HepG2 (cell line): ENCODE data around the gene M1AP. TPM values are rescaled to one million over a fixed set of nuclear protein-coding genes. Genes with fewer than 3 reads are reported as not detected.

Experiments used
- EEA1 ChIP-seq: sonication (generic); formaldehyde crosslinking; IDR thresholded peaks from 2 replicates; pipeline ENCODE4 v1.5.1; 2020; ENCODE audit warnings: mild to moderate bottlenecking, missing genetic modification reagents, borderline replicate concordance
- ELF3 ChIP-seq: IDR thresholded peaks from 2 replicates; pipeline ENCODE4 v1.6.1; 2016; ENCODE audit warnings: missing genetic modification reagents, missing compliant biosample characterization
- SRY ChIP-seq: sonication (generic); formaldehyde crosslinking; IDR thresholded peaks from 2 replicates; pipeline ENCODE4 v1.8.0; 2022; ENCODE audit warnings: mild to moderate bottlenecking, missing genetic modification reagents
- TEAD2 ChIP-seq: sonication (generic); formaldehyde crosslinking; IDR thresholded peaks from 2 replicates; pipeline ENCODE4 v1.9.0; 2021; ENCODE audit warnings: missing genetic modification reagents
- ZNF251 ChIP-seq: sonication (generic); formaldehyde crosslinking; IDR thresholded peaks from 2 replicates; pipeline ENCODE4 v1.9.0; 2021; ENCODE audit warnings: mild to moderate bottlenecking, missing genetic modification reagents
- ZNF788 ChIP-seq: sonication (generic); formaldehyde crosslinking; IDR thresholded peaks from 2 replicates; pipeline ENCODE4 v1.5.0; 2020; ENCODE audit warnings: mild to moderate bottlenecking, missing genetic modification reagents, borderline replicate concordance
- polyA plus RNA-seq, 8 experiments: library from polyadenylated mRNA; depleted of rRNA in 3 of 8; stranded (reverse) in 7 of 8; unstranded in 1 of 8; fragments of >200 nt; fragmentation: Illumina TruSeq in 4 of 8; extraction: Trizol in 4 of 8; gene quantifications; 2 replicates each; pipeline versions ENCODE4 v1.2.1 to v1.2.3, GENCODE V29; 2011 to 2016; ENCODE audit warnings: low read depth in 4 of 8, missing spikeins in 1 of 8, mixed read lengths in 1 of 8; ENCODE audit not compliant: insufficient read depth in 1 of 8
- total RNA-seq, 5 experiments: library from RNA; depleted of rRNA; stranded (reverse); fragments of >200 nt; fragmentation: Illumina TruSeq; extraction: Trizol; gene quantifications; 2 replicates each; pipeline ENCODE4 v1.2.3, GENCODE V29; 2016; ENCODE audit warnings: low read depth in 1 of 5
- TF ChIP-seq, protein P1 (sequence below): sonication (generic); formaldehyde crosslinking; IDR thresholded peaks from 2 replicates; pipeline ENCODE4 v1.5.0; 2020; ENCODE audit warnings: missing genetic modification reagents
- TF ChIP-seq, protein P2 (sequence below): sonication (generic); formaldehyde crosslinking; IDR thresholded peaks from 2 replicates; pipeline ENCODE4 v1.5.0; 2020; ENCODE audit warnings: mild to moderate bottlenecking, missing genetic modification reagents, borderline replicate concordance
- TF ChIP-seq, protein P3 (sequence below), 2 experiments: fragments of 450-650 bp in 1 of 2; sonication (generic) in 1 of 2; formaldehyde crosslinking in 1 of 2; IDR thresholded peaks; 2 replicates each; pipeline versions ENCODE4 v1.6.1 to v1.8.0; 2016 to 2022; ENCODE audit warnings: antibody characterized with exemption in 1 of 2, mild to moderate bottlenecking in 1 of 2, missing genetic modification reagents in 1 of 2

The M1AP gene
- total and polyA plus RNA-seq, 2 of the 13 experiments (the other 11 are each of a cell fraction or from before 2014, with no cell fraction given) = not detected

GRCh38 chr2:74653985-74654882 lies 6.1 kb upstream of the M1AP start, which contains the start of gene SEMA4F (continued):
- TF ChIP-seq, protein P1, sequence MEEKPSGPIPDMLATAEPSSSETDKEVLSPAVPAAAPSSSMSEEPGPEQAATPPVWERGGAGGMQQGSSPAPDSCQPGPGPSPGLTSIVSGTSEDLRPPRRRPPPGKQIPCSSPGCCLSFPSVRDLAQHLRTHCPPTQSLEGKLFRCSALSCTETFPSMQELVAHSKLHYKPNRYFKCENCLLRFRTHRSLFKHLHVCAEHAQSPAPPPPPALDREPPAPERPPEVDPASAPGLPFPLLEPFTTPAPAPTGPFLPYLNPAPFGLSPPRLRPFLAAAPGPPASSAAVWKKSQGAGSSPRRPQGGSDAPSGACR = peak; percentile 82; the same call in 1 of the 2 replicates
- TF ChIP-seq ELF3 (CRISPR knock-in tag) (0 out of 2 replicates have a peak, but pooled peaks have one; percentile 19), EEA1 (CRISPR knock-in tag) (peak; percentile 83; the same call in 1 of the 2 replicates), ZNF788 (CRISPR knock-in tag) (peak; percentile 51), SRY (0 out of 2 replicates have a peak, but pooled peaks have one; percentile 5), ZNF251 (CRISPR knock-in tag) (0 out of 2 replicates have a peak, but pooled peaks have one; percentile 72), TEAD2 (no peak)
- TF ChIP-seq, protein P2, sequence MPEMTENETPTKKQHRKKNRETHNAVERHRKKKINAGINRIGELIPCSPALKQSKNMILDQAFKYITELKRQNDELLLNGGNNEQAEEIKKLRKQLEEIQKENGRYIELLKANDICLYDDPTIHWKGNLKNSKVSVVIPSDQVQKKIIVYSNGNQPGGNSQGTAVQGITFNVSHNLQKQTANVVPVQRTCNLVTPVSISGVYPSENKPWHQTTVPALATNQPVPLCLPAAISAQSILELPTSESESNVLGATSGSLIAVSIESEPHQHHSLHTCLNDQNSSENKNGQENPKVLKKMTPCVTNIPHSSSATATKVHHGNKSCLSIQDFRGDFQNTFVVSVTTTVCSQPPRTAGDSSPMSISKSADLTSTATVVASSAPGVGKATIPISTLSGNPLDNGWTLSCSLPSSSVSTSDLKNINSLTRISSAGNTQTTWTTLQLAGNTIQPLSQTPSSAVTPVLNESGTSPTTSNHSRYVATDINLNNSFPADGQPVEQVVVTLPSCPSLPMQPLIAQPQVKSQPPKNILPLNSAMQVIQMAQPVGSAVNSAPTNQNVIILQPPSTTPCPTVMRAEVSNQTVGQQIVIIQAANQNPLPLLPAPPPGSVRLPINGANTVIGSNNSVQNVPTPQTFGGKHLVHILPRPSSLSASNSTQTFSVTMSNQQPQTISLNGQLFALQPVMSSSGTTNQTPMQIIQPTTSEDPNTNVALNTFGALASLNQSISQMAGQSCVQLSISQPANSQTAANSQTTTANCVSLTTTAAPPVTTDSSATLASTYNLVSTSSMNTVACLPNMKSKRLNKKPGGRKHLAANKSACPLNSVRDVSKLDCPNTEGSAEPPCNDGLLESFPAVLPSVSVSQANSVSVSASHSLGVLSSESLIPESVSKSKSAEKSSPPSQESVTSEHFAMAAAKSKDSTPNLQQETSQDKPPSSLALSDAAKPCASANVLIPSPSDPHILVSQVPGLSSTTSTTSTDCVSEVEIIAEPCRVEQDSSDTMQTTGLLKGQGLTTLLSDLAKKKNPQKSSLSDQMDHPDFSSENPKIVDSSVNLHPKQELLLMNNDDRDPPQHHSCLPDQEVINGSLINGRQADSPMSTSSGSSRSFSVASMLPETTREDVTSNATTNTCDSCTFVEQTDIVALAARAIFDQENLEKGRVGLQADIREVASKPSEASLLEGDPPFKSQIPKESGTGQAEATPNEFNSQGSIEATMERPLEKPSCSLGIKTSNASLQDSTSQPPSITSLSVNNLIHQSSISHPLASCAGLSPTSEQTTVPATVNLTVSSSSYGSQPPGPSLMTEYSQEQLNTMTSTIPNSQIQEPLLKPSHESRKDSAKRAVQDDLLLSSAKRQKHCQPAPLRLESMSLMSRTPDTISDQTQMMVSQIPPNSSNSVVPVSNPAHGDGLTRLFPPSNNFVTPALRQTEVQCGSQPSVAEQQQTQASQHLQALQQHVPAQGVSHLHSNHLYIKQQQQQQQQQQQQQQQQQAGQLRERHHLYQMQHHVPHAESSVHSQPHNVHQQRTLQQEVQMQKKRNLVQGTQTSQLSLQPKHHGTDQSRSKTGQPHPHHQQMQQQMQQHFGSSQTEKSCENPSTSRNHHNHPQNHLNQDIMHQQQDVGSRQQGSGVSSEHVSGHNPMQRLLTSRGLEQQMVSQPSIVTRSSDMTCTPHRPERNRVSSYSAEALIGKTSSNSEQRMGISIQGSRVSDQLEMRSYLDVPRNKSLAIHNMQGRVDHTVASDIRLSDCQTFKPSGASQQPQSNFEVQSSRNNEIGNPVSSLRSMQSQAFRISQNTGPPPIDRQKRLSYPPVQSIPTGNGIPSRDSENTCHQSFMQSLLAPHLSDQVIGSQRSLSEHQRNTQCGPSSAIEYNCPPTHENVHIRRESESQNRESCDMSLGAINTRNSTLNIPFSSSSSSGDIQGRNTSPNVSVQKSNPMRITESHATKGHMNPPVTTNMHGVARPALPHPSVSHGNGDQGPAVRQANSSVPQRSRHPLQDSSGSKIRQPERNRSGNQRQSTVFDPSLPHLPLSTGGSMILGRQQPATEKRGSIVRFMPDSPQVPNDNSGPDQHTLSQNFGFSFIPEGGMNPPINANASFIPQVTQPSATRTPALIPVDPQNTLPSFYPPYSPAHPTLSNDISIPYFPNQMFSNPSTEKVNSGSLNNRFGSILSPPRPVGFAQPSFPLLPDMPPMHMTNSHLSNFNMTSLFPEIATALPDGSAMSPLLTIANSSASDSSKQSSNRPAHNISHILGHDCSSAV = no peak
- TF ChIP-seq, protein P3, sequence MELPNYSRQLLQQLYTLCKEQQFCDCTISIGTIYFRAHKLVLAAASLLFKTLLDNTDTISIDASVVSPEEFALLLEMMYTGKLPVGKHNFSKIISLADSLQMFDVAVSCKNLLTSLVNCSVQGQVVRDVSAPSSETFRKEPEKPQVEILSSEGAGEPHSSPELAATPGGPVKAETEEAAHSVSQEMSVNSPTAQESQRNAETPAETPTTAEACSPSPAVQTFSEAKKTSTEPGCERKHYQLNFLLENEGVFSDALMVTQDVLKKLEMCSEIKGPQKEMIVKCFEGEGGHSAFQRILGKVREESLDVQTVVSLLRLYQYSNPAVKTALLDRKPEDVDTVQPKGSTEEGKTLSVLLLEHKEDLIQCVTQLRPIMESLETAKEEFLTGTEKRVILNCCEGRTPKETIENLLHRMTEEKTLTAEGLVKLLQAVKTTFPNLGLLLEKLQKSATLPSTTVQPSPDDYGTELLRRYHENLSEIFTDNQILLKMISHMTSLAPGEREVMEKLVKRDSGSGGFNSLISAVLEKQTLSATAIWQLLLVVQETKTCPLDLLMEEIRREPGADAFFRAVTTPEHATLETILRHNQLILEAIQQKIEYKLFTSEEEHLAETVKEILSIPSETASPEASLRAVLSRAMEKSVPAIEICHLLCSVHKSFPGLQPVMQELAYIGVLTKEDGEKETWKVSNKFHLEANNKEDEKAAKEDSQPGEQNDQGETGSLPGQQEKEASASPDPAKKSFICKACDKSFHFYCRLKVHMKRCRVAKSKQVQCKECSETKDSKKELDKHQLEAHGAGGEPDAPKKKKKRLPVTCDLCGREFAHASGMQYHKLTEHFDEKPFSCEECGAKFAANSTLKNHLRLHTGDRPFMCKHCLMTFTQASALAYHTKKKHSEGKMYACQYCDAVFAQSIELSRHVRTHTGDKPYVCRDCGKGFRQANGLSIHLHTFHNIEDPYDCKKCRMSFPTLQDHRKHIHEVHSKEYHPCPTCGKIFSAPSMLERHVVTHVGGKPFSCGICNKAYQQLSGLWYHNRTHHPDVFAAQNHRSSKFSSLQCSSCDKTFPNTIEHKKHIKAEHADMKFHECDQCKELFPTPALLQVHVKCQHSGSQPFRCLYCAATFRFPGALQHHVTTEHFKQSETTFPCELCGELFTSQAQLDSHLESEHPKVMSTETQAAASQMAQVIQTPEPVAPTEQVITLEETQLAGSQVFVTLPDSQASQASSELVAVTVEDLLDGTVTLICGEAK (IDR thresholded peaks at IDR 0.05) = no peak
- TF ChIP-seq, protein P3 (CRISPR knock-in tag; IDR thresholded peaks at IDR 0.05) = peak; percentile 36; the same call in 1 of the 2 replicates
